ENCODE measurements around the gene GNA14. TPM values are rescaled to one million over a fixed set of nuclear protein-coding genes. Genes with fewer than 3 reads are reported as not detected.

GNA14 gene
- total and polyA plus RNA-seq, 2 experiments from 2014 or later = 3.9 to 10.5 TPM

DNA sequence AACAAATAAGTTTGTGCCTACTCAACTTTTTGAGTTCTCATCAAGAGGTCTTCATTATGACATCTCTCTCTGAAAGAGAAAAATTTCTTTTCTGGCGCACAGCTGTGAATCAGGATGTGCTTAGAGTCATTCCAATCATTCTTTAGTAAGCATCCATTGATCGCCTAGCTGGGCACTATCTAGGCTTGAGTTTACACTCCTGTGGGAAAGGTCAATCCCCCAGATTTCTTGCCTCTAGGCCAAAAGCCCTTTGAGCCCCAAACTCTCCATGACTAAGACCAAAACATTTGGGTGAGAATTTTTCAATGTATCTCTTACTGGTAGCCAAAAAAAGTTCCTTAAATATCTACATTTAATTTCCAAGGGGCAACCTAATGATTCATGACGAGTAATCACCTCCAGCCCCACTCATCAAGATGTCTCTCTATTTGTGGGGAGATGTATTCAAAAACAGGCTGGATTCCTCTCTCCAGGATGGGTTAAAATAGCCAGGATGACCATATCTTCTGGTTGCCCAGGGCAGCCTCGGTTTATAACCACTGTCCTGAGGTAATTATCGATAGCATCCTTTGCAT, 101.7 kb downstream of the GNA14 start:
- H3K27ac ChIP-seq (ENCODE audit: low read depth) = no peak overlapping the region
- peak; percentile 37 for DNase-seq (ENCODE audit: low spot score)
- ATAC-seq = no peak
- peaks cover 7% of the 10 kb centered on the region for H3K27me3 Mint-ChIP-seq (ENCODE audit: insufficient read depth, low read depth, poor library complexity)
- H3F3A ChIP-seq (replicated peaks; ENCODE audit: low read depth) = no peaks in the 10 kb centered on the region
- H3K4me1 Mint-ChIP-seq = peaks cover 19% of the 10 kb centered on the region
- peaks cover 20% of the 10 kb centered on the region for H3K9me3 Mint-ChIP-seq
- H3K4me3 Mint-ChIP-seq = no peak overlapping the region
- H3K9me2 ChIP-seq (ENCODE audit: insufficient read depth) = peaks cover 11% of the 10 kb centered on the region; the same call in 1 of the 2 replicates
- H3K27me3 ChIP-seq (ENCODE audit: insufficient read depth) = no peaks in the 10 kb centered on the region
- H3K4me3 ChIP-seq = no peak overlapping the region
- H3K36me3 ChIP-seq (ENCODE audit: insufficient read depth) = no peaks in the 10 kb centered on the region
- peaks cover 23% of the 10 kb centered on the region for H3K36me3 Mint-ChIP-seq (ENCODE audit: low read depth)
- H4K20me1 ChIP-seq (replicated peaks; ENCODE audit: insufficient read depth) = no peaks in the 10 kb centered on the region
- H3K79me2 ChIP-seq (replicated peaks; ENCODE audit: insufficient read depth) = no peaks in the 10 kb centered on the region
- no peak overlapping the region for H2AFZ ChIP-seq
- H3K27ac Mint-ChIP-seq = no peak overlapping the region
- H3K4me1 ChIP-seq (ENCODE audit: insufficient read depth) = peaks cover 7% of the 10 kb centered on the region
- TF ChIP-seq EZH2phosphoT487 (IDR thresholded peaks at IDR 0.05; ENCODE audit: unreplicated experiment) (no peak), NANOG (IDR thresholded peaks at IDR 0.05; ENCODE audit: borderline replicate concordance) (no peak), REST (IDR thresholded peaks at IDR 0.05; ENCODE audit: unreplicated experiment) (no peak), CREB1 (CRISPR knock-in tag; IDR thresholded peaks at IDR 0.05; ENCODE audit: low read depth) (no peak), STAT1 (IDR thresholded peaks at IDR 0.05; ENCODE audit: unreplicated experiment) (no peak), POLR2AphosphoS5 (IDR thresholded peaks at IDR 0.05; ENCODE audit: low read depth) (no peak), ETS1 (IDR thresholded peaks at IDR 0.05) (no peak), ZNF462 (CRISPR knock-in tag; IDR thresholded peaks at IDR 0.05) (no peak), EZH2 (IDR thresholded peaks at IDR 0.05; ENCODE audit: low read depth, unreplicated experiment) (no peak), JUNB (IDR thresholded peaks at IDR 0.05; ENCODE audit: unreplicated experiment) (no peak), ZNF331 (CRISPR knock-in tag; IDR thresholded peaks at IDR 0.05; ENCODE audit: low read depth) (no peak), CTCF (conservative IDR thresholded peaks at IDR 0.05; ENCODE audit: low read depth in 2 of 2) (no peak), ZNF114 (CRISPR knock-in tag; IDR thresholded peaks at IDR 0.05) (no peak)
- H3K4me2 ChIP-seq = peak overlapping the region; percentile 4; the same call in 1 of the 2 replicates

Data from GM23338 (cell line).